Adipose tissue (tissue), 3 donors: ENCODE results near the gene CLEC1B. TPM values are rescaled to one million over a fixed set of nuclear protein-coding genes. Genes with fewer than 3 reads are reported as not detected.
"Not testable (repeated sequence)": the region's sequence is repeated elsewhere in the genome, so short reads cannot be mapped to it uniquely, and the experiment has no call there.

Experiments used
- H3K27ac ChIP-seq: one replicate; pipeline ENCODE4 v1.5.1; 2013; ENCODE audit warnings: low read depth, low read length
- whole genome bisulfite sequencing, 3 donors: extraction: QIAGEN DNeasy Blood & Tissue Kit; methylation state at CpG; one replicate each; pipeline ENCODE4 v1.1.7; 2013; 5-methylcytosine and 5-hydroxymethylcytosine counted together
- polyA plus RNA-seq, 3 donors: library from polyadenylated mRNA; stranded (reverse); fragments of 200-250 nt; gene quantifications; one replicate each; pipeline ENCODE4 v1.2.3, GENCODE V29; 2013
- donor health status: healthy with polysubstance abuse.
- donor health status: Bipolar disorder and iron deficiency.
- donor health status: healthy.

Gene CLEC1B
- polyA plus RNA-seq, 3 donors, result 0.15 TPM; not detected in 2

- 66 to 71% (median 70%) methylated on average over 3 of the region's 3 CpGs for WGBS, 3 donors
- H3K27ac ChIP-seq, result no peak overlapping the region
Measured at GRCh38 chr12:9980126-9980525, 18.8 kb downstream of the CLEC1B start.

GRCh38 chr12:9977916-9978315 lies 21.0 kb downstream of the CLEC1B start:
- H3K27ac ChIP-seq, result no peak overlapping the region

DNA sequence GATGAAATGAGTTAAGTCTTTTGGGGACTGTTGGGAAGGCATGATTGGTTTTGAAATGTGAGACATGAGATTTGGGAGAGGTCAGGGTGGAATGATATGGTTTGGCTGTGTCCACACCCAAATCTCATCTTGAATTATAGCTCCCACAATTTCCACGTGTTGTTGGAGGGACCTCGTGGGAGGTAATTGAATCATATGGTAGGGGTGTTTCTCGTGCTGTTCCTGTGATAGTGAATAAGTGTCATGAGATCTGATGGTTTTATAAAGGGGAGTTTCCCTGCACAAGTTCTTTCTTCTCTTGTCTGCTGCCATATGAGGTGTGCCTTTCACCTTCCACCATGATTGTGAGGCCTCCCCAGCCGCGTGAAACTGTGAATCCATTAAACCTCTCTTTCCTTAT lies 22.3 kb downstream of the CLEC1B start:
- not testable (repeated sequence) for H3K27ac ChIP-seq
- WGBS, 3 donors, result 48 to 65% (median 55%) methylated on average over 5 of the region's 5 CpGs

- 86 to 93% (median 91%) methylated on average over 2 of the region's 2 CpGs for WGBS, 3 donors
- H3K27ac ChIP-seq, result no peak overlapping the region
Measured at GRCh38 chr12:9975614-9976013, 23.3 kb downstream of the CLEC1B start.

DNA sequence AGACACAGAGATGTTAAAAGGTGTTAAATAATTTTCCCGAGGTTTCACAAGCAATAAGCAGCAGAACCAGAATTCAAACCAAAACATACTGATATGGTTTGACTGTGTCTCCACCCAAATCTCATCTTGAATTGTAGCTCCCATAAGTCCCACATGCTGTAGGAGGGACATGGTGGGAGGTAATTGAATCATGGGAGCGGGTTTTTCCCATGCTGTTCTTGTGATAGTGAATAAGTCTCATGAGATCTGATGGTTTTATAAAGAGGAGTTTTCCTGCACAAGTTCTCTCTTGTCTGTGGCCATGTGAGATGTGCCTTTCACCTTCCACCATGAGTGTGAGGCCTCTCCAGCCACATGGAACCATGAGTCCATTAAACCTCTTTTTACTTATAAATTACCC lies 24.2 kb downstream of the CLEC1B start:
- H3K27ac ChIP-seq, result not testable (repeated sequence)
- WGBS, 3 donors, result 84 to 95% (median 94%) methylated on average over 2 of the region's 2 CpGs

- H3K27ac ChIP-seq, result no peak overlapping the region
- 34 to 51% (median 48%) methylated on average over 1 of the region's 1 CpG for WGBS, 3 donors
Measured at GRCh38 chr12:9973949-9974348, 25.0 kb downstream of the CLEC1B start.

DNA sequence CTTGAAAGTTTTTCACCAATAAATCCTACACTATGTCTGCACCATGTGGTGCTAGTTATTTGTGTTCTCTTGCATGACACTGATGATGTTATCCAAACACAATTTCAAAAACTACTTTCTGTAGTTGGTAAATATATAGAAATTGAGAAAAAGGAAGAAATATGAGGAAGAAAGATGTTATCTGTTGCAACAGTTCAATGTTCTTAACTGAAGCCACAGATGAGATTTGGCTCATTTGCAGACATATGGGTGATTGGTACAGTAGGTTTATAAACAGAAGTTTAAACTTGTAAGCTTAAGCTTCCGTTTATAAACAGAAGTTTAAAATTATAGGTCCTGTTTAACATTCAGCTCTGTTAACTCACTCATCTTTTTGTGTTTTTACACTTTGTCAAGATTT lies 27.7 kb downstream of the CLEC1B start, which contains the start of gene CLEC12A:
CLEC12A (plus strand) TSS at position 229 of the 400 bp plus-strand sequence. CDS start 188 bp downstream, outside the sequence.
- WGBS, 3 donors, result 55 to 73% (median 69%) methylated on average over 1 of the region's 1 CpG
- H3K27ac ChIP-seq, result no peak within 1 kb of the TSS

DNA sequence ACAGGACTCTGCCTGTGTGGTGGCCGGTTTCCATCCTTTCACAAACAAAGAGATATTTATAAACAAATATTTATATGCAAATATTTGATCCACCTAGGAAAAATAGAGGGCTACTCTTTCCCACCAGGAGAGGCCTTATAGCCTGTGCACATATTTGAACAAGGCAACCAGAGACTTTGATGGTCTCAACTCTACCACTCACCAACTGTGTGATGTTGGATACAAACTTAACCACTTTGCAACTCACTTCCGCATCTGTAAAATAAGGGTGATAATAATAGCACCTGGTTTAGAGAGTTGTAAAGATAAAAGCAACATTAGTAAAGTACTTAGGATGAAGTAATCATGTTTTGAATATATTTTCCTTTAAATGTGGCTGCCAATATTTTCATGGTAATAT lies 29.2 kb downstream of the CLEC1B start:
- 60 to 92% (median 91%) methylated on average over 2 of the region's 2 CpGs for WGBS, 3 donors
- H3K27ac ChIP-seq, result no peak overlapping the region

GRCh38 chr12:9961901-9962300 lies 37.0 kb downstream of the CLEC1B start:
- 72 to 83% (median 80%) methylated on average over 3 of the region's 3 CpGs for WGBS, 3 donors
- H3K27ac ChIP-seq, result no peak overlapping the region

- H3K27ac ChIP-seq, result no peak overlapping the region
- 81 to 90% (median 89%) methylated on average over 3 of the region's 3 CpGs for WGBS, 3 donors
Measured at GRCh38 chr12:9961106-9961505, 37.8 kb downstream of the CLEC1B start.

DNA sequence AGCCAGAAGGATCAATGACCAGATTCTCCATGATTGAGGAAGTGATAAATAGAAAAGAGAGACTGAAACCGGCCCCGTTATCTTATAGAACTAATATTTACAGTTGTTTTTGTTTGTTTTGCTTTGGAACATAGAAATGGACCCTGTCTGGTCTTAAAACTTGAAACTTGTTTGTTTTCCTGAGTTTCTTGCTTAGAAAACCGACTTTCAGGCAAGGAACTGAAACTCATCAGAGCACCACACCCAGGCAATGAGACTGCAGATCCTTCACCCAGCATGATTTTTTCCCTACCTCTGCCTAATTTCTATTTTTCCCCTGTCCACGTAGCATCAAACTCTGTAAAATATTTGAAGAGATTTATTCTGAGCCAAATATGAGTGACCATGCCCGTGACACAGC lies 38.3 kb downstream of the CLEC1B start:
- WGBS, 3 donors, result 53 to 80% (median 70%) methylated on average over 5 of the region's 5 CpGs
- H3K27ac ChIP-seq, result no peak overlapping the region

GRCh38 chr12:9957834-9958233 lies 41.1 kb downstream of the CLEC1B start:
- no peak overlapping the region for H3K27ac ChIP-seq

DNA sequence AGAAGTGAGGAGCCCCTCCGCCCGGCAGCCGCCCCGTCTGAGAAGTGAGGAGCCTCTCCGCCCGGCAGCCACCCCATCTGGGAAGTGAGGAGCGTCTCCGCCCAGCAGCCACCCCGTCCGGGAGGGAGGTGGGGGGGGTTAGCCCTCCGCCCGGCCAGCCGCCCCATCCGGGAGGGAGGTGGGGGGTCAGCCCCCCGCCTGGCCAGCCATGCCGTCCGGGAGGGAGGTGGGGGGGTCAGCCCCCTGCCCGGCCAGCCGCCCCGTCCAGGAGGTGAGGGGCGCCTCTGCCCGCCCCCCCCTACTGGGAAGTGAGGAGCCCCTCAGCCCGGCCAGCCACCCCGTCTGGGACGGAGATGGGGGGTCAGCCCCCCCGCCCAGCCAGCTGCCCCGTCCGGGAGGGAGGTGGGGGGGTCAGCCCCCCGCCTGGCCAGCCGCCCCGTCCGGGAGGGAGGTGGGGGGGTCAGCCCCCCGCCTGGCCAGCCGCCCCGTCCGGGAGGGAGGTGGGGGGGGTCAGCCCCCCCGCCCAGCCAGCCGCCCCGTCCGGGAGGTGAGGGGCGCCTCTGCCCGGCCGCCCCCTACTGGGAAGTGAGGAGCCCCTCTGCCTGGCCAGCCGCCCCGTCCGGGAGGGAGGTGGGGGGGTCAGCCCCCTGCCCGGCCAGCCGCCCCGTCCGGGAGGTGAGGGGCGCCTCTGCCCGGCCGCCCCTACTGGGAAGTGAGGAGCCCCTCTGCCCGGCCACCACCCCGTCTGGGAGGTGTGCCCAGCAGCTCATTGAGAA lies 45.8 kb downstream of the CLEC1B start:
- not testable (repeated sequence) for H3K27ac ChIP-seq
- WGBS, 3 donors, result 88 to 94% (median 94%) methylated on average over 6 to 20 of the region's 55 CpGs

GRCh38 chr12:9951026-9951675 lies 47.8 kb downstream of the CLEC1B start:
- WGBS, 3 donors, result 60 to 77% (median 65%) methylated on average over 5 of the region's 5 CpGs

GRCh38 chr12:9948606-9949296 lies 50.2 kb downstream of the CLEC1B start:
- 57 to 78% (median 66%) methylated on average over 3 of the region's 3 CpGs for WGBS, 3 donors
- H3K27ac ChIP-seq, result no peak overlapping the region

More at GRCh38 chr12:9951026-9951675, 47.8 kb downstream of the CLEC1B start:
- H3K27ac ChIP-seq, result no peak overlapping the region

- 69 to 82% (median 78%) methylated on average over 3 of the region's 3 CpGs for whole genome bisulfite sequencing, 3 donors
- no peak overlapping the region for H3K27ac ChIP-seq
Measured at GRCh38 chr12:9947674-9948073, 51.2 kb downstream of the CLEC1B start.

DNA sequence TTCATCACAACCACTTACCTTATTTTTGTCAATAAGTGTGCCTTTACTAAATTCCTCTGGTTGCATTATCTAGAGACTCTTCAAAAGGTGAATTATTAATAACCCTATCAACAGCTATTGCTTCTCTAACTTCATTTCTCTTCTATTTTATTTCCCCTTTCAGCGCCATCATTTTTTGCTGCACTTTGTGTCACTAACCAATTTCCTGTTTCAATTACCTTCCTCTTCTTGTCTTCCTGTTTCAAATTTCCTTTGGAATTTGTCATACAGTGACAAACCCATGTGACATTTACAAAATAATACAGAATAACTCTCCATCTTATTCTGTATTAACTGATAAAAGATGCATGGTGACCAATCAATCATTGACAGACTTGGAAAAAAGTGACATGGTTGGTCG lies 54.5 kb downstream of the CLEC1B start:
- no peak overlapping the region for H3K27ac ChIP-seq
- WGBS, 3 donors, result 49 to 65% (median 53%) methylated on average over 2 of the region's 2 CpGs

DNA sequence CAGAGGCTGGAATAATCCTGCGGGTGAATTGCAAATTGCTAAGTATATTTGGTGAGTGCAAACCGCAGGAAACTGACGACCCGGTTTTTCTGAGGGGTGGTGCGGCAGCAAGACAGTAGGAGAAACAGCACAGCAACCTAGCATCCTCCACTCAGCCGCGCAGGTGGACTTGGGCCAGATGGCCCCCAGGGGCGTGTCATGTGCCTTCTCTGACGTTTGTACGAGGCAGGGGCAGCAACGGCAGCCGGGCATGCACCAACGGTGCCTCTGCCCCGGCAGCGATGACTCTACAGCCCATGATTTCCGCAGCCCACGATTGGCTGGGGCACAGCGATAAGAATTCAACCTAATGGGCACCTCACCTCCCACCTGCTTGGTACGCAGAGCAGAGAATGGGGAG lies 55.7 kb downstream of the CLEC1B start:
- 29 to 56% (median 49%) methylated on average over 19 of the region's 19 CpGs for WGBS, 3 donors
- no peak overlapping the region for H3K27ac ChIP-seq
